Measurements from ENCODE around the gene UNK.
"Not testable (repeated sequence)": the region's sequence is repeated elsewhere in the genome, so short reads cannot be mapped to it uniquely, and the experiment has no call there.

The UNK gene

DNA sequence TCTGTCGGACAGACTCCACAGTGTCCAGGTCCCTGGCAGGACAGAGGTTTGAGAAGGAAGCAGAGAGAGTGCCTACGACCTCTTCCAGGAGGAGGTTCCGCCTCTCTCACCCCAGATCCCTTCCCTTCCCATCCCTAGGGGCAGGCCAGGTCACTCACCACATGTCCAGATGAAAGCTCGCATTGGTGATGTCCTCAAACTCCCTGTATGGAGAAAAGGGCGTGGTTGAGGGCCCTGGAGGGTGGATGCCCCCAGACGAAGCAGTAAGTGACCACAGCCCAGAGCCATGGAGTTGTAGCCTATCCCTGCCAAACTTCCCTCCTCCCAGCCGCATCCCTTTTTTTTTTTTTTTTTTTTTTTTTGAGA, 56.2 kb downstream of the UNK start:
- no peak for DNase-seq

DNA sequence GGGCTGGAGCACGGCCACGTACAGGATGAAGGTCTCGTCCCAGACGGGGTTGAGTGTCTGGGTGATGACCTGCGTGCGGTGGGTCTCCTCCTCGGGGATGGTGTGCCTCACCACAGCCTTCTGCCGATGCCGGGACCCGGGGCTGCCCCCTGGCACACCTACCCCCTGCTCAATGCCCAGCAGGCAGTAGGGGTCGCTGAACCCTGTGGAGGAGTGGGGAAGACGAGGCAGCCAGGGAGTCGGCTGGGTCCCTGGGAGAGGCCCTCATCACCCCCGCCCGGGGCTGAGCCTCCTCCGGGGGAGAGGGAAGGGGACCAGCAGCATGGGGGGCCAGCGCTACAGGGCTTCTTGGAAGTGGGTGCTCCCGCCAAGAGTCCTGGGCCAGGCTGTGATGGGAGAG, 57.8 kb downstream of the UNK start:
- no peak for DNase-seq

DNA sequence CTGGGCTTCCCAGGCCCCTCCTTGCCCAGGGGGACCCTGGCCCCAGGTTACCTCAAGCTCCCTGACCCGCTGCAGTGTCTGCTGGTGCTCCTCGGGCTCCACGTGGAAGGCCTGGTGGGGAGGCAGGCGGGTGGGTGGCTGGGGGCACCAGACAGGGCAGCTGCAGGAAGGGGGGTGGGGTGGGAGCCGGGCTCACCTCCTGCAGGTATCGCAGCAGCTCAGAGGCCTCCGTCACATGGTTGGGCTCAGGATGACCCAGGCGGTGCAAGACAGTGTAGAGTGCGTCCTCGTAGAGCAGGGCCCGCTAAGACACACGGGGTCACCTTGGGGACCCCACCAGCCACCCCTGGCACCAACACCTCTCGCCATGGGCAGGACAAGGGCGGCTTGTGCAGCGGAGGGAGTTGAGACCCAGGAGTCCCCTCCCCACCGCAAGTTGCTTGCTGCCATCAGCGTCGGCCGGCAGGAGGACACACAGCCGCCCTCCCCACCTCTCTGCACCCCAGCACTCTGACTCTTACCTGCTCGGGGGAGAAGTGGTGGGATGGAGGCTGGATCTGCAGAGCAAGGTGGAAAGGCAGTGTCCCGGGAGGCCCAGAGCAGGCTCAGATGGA, 58.5 kb downstream of the UNK start:
- peak; percentile 12 for DNase-seq

DNA sequence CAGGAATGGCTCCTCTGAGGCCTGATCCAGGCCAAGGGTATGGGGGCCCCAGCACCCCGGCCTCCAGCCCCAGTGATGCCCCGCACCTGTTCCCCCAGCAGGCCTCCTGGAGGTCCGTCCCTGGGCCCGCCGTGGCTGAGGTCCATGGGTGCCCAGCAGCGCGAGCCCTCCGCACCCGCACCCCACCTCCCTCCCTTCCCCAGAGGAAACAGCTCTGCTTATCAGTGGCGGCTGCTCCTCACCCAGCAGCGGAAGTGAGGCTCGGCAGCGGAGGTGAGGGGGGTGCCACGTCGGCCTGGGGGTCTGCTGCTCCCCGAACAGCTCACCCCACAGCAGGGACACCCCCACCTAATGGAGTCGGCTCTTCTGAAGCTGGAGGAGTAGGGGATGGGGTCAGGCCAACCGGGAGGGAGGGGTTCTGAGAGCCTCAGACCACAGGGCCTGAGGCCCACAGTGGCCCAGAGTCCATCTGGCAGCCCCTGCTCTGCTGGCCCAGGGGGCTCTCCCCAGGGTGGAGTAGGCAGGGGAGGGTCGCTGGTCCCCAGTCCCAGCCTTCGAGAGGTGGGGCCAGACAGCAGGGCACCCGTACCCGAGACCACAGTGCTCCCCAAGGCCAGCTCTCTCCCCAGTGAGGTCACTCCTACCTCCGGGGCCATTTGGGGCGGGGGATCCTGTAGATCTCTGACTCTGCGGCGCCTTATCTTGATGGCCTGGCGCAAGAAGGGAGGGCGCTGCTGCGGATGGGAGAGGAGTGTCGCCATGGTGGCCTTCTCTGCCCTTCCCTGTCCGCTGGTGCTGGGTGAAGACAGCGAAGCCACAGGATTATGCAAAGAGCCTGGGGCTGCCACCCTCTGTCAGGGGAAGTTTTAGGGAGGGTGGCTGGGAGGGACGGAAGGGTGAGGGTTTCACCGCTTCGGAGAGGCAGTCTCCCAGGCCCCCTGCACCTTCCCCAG, 59.2 kb downstream of the UNK start, which contains the start of gene UNC13D:
Gene UNC13D, minus strand, starts transcription at position 828 of the 953 bp plus-strand sequence. Its CDS starts 67 bp downstream, at position 761.
- DNase-seq, result peak; percentile 37

DNA sequence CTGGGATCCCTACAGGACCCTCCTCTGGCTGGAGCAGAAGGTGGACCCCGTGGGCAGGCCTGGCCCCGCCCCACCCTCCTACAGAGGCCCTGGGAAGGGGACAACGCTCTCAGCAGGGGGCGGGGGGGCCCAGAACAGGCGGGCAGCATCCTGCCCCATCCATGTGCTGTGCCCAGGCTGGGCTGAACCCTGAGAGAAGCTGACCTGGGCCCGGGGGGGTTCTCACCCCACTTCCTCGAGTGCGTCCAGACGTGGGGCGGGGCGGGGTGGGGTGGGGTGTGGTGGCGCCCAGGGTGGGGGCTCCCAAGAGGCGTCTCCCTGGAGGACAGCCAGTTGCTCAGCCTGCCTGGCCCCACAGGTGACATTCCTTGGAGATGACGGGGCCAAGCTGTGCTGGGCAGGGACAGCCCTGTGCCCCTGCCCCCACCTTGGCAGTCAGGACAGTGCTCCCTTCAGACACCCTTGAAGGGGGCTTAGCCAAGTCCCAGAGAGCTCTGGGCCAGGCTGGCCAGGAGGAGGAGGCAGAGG, 60.0 kb downstream of the UNK start:
- no peak for DNase-seq

DNA sequence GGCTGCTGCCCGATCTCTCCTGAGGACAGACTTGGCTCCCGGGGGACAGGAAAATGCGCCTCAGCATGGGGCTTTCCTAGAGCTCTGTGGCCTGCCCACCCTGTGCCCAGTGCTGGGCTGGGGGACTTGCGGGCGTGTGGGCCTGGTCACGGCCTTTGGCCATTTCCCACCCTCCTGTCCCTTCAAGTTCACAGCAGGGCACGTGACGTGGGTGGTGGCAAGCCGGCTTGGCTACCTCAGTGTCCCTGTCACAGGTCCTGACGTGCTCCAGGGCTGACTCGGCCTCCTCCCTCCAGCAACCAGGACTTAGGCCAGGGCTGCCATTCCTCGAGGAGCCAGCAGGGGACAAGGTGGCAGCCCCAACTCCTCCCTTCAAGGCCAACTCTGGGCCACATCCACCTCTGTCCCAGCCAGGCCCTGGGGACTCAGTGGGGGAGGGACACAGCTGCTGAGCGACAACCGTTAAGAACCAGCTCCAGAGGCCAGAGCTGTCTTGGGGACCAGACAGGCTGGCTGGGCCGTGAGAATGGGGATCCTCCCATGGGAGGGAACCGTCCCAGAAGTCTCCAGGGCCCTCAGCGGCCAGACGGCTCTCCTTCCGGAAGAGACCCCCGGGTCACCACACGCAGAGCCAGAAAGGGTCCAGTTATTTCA, 60.6 kb downstream of the UNK start:
- peak; percentile 60 for DNase-seq

DNA sequence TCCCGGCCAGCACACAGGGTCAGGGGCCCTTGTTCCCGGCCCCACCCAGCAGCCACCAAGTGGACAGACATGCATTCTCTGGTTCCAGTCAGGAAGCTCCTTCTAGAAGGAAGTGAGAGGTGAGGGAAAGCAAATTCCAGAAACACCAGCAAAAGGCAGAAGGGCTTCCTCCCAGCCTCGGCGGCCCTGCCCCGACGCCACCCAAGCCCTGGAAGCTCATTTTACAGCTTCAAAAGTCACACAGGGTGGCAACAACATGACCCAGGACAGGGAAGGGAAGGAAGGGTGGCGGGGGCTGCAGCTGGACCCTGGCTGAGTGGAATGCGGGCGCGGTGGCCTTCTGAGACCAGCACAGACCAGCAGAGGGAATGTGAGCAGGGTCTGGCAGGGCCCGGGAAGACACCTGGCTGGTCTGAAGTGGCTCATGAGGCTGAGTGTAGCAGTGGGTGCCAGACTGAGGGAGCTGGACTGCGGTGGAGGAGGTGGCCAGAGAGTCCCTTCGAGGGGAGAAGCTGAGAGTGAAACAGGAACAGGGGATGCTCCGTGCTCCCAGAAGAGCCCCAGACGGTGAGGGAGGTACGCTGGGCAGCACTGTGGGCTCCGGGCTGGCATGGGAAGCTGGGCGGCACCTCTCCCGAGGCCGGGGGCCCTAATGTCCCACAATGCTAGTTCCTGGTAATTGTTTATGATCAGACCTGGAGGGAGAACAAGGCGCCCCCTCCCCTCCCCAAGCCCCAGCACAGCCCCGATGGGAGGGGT, 61.5 kb downstream of the UNK start:
- no peak for DNase-seq

DNA sequence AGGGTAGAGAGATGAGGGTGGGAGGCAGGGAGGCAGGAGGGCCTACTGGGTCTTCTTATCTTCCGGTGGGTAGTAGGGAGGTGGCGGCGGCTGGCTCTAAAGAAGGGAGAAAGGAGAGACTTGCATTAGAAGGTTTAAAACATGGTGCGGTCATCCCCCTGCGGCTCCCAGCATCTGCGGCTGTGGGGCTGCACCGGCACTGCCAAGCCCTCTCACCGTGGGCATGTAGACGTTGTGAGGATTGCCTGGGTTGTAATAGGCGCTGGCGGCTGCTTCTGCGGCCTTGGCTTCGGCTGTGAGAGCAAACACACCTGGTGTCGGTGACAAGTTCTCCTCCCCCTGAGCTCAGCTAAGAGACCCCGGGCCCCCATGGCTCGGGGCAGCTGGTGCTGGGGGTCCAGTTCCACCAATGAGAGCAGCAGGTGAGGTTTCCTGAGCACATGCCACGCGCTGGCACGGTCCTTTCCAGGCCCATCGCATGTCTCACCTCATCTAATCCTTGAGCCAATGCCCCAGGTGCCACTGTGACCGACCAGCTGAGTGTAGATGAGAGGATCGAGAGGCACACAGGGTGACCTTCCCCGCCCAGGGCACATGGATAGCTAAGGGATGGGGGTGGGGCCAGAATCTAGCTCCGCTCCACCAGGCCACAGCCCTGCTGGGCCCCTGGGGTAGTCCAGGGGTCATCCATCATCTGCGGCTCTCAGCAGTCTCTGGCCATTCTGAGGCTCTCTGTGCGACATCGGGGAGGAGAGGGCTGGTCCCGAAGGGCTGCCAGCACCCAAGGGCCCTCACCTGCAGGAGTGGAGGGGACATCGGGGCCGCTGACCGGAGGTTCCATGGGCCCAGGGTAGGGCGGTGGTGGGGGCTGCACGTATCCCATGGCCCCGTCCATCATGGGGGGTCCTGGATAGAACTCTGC, 62.3 kb downstream of the UNK start:
- DNase-seq, result no peak

DNA sequence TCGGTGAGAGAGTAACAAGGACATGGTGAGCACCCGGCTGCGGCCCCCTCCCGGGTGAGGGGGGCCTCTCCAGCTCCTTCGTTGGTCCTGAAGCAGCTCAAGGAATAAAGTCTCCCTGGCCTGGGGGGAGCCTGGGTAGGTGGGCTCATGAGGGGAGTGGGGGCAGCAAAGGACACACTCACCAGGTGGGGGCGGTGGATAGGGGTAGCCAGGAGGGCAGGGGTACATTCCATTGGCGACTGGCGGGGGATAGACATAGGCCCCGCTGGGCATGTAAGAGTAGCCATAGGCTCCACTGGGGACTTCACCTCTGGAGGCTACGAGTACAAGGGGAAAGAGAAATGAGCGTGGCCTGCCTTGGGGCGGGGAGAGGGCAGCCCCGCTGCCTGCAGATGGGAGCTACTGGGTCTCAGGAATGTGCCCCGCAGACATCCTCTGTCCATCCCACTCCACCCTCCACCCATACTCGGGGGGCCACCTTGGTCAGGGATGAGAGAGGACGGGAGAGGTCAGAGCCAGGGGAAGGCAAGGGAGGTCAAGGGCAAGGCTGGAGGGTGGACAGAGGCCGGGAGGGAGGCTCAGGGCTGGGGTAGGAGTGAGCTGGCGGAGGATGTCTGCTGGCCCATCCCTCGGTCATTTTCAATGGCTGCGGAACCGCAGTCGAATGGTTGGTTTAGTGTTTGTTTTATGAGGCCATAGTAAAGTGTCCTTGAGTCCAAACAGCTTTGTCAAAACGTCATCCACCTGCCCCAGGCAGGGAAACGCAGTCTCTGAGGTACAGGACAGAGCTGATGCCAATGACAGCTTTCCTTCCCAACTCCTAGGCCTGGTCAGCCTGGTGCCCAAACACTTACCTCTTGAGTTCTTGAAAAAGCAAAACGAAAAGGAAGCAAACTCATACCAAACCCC, 63.3 kb downstream of the UNK start:
- no peak for DNase-seq

DNA sequence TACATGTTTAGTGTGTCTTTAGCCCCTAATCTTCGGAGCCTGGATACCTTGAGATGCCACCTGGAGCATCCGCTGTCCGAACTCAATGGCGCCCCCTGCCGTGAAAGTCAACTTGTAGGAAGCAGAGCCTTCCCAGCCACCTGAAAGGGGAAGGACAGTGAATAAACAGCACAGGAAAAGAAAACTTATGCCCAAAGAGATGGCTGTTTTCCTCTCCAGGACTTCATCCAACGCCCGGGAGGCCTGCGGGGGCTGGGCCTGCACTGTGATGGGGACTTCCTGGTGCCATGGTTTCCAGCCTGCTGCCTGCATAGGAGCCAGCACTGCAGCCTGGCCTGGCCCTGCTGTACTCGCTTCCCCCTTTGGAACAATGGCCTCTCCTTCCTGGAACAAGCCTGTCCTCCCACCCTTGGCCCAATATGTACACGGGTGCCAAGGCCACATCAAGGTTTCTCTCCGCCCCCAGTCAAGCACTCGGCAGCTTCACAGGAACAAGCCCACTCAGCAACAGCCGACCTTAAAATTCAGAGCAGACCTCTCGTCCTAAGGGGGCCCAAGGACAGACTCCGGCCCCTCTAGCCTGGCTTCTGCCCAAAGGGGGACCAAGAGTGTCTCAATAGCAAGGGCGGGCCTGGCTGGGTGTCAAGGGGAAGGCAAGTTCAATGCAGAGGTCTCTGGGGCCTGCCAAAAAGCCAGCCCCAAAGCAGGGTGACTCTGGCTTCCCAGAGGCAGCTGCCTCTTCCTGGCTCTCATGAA, 64.1 kb downstream of the UNK start:
- peak; percentile 80 for DNase-seq

DNA sequence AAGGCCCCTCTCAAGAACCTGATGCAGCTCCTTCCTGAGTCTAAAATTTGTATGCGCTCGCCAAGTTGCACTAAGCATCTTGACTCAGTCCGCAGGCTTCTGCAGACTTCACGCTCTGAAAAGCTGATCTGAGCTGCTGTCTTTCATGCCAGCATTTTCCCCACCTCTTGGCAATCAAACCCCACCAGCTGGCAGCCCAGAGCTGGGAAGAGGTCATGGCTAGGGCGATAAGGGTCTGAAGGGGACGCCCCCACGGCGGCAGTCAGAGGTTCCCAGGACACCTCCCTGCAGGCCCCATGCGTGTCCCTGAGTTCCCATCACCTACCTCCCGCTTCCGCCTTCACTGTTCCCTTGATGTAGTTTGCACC, 64.7 kb downstream of the UNK start:
- DNase-seq, result no peak

DNA sequence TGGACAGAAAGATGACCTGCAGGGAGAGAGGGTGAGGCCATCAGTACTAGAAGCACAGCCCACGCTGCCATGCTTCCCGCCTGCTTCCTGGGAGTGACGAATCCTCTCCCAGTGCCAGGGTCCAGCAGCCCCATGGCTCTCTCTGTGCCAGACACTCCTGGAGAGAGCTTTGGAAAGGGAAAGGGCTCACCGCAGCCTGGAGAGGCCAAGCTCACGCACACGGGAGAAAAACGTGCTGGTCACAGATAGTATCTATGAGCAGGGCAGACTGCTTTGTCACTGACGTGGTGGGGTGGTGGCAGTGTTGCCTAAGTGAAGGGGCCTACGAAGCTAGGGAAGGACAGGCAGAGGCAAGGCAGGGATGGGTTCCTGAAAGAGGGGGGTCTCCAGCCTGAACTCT, 65.1 kb downstream of the UNK start:
- DNase-seq, result no peak

DNA sequence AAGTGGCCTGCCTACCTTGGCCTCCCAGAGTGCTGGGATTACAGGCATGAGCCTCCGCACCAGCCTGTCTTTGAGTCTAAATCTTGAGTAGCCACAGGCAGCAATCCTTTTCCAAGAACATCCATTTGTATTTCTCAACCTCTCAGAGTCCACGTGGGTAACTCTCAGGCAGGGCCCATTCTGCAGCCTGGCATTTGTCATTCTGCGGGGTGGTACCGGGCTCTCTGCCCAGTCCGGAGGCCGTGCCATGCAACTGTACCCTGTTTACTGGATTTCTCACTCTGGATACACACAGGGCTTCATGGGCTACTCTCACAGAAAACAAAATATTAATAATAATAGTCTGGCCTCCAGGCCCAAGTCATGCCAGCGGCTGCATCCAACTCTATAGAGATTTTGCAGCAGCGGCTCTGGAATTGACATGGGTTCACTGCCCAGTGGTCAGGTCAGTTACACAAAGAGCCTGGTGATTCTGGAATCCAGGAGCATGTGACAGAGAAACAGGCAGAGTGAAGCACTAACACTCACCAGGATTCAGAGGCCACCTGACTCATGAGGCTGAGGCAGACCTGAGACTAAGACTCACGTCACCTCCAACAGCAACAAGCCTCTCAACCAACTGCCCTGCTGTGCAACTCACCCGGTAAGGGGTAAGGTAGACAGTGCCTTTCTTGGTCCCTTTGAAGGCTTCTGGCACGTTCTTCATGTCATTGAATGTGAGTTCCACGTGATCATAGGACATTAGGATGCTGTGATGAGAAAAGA, 66.5 kb downstream of the UNK start:
- no peak for DNase-seq

DNA sequence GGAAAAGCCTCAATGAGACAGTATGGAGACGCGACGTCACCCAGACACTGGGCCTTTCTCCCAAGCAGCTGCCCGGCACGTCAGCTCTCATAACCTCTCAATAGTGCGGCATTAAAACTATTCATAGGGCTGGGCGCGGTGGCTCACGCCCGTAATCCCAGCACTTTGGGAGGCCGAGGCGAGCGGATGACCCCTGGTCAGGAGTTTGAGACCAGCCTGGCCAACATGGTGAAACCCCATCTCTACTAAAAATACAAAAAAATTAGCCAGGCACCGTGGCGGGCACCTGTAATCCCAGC, 67.0 kb downstream of the UNK start:
- not testable (repeated sequence) for DNase-seq

DNA sequence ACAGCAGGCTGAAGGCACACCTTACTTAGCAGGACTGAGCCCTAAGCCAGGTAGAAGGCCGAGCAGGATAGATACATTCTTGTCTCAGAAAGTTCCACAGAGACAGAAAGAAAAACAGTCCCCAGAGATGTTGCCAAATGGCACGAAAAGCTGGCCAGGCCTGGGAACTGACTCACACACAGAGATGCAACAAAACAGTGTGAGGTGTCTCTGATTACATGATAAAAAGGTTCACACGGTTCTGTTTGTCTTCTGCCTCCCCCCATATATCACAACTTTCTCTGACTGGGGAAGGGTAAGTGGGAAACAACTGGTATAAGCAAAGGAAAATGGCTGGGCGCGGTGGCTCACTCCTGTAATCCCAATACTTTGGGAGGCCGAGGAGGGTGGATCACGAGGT, 68.8 kb downstream of the UNK start:
- no peak for DNase-seq

DNA sequence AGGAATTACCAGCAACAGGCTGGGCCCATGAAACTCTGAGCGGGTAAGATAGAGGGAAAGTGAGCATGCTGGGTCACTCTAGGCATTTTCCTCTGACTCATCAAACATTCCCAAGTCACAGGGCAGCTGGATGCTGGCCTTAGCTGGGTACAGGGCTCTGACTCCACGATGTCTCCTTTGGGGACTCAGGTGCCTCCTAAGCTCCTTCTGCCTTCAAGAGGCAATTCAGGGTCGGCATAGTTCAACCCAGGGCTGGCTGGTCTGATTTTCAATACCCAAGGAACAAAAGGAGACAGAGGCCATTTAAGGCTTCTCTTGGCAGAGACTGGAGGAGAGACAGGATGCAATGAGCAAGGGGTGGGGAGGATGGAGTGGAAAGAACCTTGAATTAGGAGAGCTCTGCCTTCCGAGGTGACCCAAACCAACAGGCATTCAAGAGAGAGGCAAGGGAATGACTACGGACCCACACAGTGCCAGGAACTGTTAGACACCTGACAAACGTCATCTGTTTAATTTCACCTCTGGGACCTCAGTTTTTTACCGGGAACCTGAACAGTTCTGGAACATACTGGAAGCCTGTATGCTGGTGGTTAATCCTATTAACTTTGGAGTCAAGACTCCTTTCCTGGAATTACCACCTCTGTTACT, 69.6 kb downstream of the UNK start:
- no peak for DNase-seq

DNA sequence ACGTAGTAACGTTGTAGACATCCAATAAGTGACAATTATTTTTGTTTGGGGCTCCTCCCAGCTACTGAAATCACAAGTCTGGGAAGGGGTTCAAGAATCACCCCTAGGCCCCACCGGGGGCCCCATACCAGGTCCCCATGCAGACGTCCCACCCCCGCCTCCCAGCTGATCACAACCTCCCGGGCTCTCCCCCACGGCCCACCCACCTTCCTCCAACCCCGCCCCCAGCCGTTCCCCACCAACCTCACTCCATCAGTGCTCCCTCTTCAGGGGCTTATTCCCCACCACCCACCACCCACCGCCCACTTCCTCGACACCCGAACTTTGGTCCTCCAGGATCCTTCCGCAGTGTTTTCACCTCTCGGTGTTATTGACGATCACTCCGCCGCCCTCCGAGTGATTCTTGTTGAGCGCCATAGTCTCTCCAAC, 70.3 kb downstream of the UNK start:
- no peak for DNase-seq

DNA sequence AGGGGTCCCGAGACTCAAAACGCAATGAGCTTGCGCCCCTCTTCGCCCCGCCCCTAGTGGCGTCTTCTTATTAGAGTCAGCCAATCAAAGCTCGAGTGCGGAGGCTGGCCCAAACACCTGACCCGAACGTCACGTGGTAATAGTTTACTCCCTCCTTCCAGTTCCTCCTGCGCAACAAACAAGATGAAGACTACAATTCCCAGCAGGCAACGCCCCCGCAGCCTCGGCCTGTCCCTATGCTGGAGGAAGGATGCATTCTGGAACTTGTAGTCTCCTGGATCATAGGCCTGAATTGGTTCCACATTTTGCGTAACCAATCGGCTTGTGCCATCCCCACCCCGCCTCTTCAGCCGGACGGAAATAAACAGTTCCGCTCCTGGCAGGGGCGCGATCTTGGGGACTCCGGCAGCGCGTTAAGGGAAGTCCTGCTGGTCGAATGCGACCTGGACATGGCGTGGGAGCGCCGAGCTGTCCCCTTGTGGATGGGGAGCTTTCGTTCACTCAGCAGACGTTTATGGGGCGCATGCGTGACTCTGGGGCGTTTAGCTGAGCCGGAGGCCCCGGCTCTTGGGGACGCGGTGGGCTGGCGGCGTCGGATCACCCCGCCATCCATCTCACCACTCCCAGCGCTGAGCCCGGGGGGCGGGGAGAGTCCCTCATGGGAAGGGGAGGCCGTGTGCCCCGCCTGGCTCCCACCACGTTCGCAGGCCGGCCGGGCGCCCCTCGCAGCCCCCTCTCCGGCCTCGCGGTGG, 70.9 kb downstream of the UNK start, which contains the start of gene WBP2:
Gene WBP2, minus strand, starts transcription at position 26 of the 752 bp plus-strand sequence. CDS start 38 bp downstream, outside the sequence.
- peak; percentile 99 for DNase-seq
